ENCODE results near the gene ATP1A3. TPM values are rescaled to one million over a fixed set of nuclear protein-coding genes. Genes with fewer than 3 reads are reported as not detected.
"Not testable (repeated sequence)": the region's sequence is repeated elsewhere in the genome, so short reads cannot be mapped to it uniquely, and the experiment has no call there.

ATP1A3 gene
- total RNA-seq, 1 donor from 2014 or later: not detected

DNA sequence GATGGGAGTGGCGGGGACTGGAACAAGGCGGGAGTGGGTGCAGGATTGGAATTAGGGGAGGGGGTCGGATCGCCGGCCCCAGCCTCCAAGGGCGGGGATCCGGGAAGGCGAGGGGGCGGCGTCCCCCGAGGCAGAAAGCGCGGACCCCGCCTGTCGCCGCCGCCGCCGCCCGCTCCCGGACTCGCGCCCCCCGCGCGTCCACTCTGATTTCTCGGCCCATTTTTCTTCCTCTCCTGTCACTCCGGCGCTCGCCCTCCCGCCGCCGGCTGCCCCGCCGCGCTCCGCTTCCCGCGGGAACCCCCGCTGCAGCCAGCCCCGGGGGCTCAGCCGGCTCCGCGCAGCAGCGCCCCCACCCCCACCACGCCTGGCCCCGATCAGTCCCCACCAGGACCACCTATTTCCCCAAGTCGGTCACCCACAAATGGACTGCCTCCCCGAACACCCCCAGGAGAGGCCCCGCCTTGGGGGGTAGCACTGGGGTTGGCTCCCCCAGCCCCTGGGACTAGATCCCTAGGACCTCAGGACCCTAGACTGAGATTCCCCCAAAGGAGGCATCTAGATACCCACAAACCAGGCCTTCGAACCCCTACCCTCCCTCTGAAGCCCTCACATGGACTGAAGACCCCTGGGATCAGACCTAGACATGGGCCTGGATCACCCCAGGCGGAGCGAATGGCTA, 53.2 kb downstream of the ATP1A3 start:
- DNase-seq (ENCODE audit: low read depth): no peak
- Histone ChIP-seq H3K27me3 (ENCODE audit: control insufficient read depth, insufficient read depth, low read length) (peaks cover 20% of the 10 kb centered on the region), H3K4me3 (ENCODE audit: low read depth, low read length) (peak overlapping the region; percentile 39), H3K36me3 (ENCODE audit: control insufficient read depth, insufficient read depth, low read length) (no peaks in the 10 kb centered on the region)
- no peak for TF ChIP-seq CTCF (IDR thresholded peaks at IDR 0.05; ENCODE audit: insufficient read depth, low read length, poor library complexity, severe bottlenecking)

- Histone ChIP-seq H3K4me3 (ENCODE audit: low read depth, low read length) (peak overlapping the region; percentile 39), H3K27me3 (ENCODE audit: control insufficient read depth, insufficient read depth, low read length) (peaks cover 25% of the 10 kb centered on the region), H3K36me3 (ENCODE audit: control insufficient read depth, insufficient read depth, low read length) (no peaks in the 10 kb centered on the region)
- DNase-seq (ENCODE audit: low read depth): no peak
- no peak for TF ChIP-seq CTCF (IDR thresholded peaks at IDR 0.05; ENCODE audit: insufficient read depth, low read length, poor library complexity, severe bottlenecking)
Measured at GRCh38 chr19:41939861-41940730, 53.9 kb downstream of the ATP1A3 start.

DNA sequence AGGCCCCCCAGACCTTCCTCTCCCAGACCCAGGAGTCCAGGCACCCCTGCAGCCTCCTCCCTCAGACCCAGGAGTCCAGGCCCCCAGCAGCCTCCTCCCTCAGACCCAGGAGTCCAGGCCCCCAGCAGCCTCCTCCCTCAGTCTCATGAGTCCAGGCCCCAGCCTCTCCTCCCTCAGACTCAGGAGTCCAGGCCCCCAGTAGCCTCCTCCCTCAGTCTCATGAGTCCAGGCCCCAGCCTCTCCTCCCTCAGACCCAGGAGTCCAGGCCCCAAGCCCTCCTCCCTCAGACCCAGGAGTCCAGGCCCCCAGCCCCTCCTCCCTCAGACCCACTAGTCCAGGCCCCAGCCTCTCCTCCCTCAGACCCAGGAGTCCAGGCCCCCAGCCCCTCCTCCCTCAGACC, 54.8 kb downstream of the ATP1A3 start:
- H3K36me3 ChIP-seq (ENCODE audit: control insufficient read depth, insufficient read depth, low read length); H3K4me3 ChIP-seq (ENCODE audit: low read depth, low read length); DNase-seq (ENCODE audit: low read depth): not testable (repeated sequence)
- peaks cover 33% of the 10 kb centered on the region for H3K27me3 ChIP-seq (ENCODE audit: control insufficient read depth, insufficient read depth, low read length)

- H3K27me3 ChIP-seq (ENCODE audit: control insufficient read depth, insufficient read depth, low read length): peaks cover 45% of the 10 kb centered on the region
- no peak for TF ChIP-seq CTCF (IDR thresholded peaks at IDR 0.05; ENCODE audit: insufficient read depth, low read length, poor library complexity, severe bottlenecking)
Measured at GRCh38 chr19:41937525-41938468, 56.2 kb downstream of the ATP1A3 start.

DNA sequence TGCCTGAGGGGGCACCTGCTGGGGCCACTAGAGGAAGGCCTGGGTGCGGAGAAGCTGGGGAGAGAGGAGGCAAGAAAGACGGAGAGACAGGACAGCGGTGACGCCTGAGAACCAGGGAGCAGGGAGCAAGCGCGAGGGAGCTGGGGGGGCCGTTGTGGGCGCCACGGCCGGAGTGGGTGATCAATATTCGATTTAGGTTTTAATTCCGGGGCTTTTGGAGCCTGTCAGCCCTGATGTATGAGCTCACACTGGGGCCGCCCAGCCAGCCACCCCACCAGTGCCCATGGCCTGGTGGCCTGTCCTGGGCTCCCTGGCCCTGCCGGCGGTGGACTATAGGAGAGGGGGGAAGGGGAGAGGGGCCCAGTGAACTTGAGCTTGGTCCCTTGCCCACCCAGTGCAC, 57.1 kb downstream of the ATP1A3 start:
- no peak overlapping the region for H3K4me3 ChIP-seq (ENCODE audit: low read depth, low read length)
- TF ChIP-seq CTCF (IDR thresholded peaks at IDR 0.05; ENCODE audit: insufficient read depth, low read length, poor library complexity, severe bottlenecking): no peak
- peaks cover 53% of the 10 kb centered on the region for H3K27me3 ChIP-seq (ENCODE audit: control insufficient read depth, insufficient read depth, low read length)
- no peak for DNase-seq (ENCODE audit: low read depth)
- H3K36me3 ChIP-seq (ENCODE audit: control insufficient read depth, insufficient read depth, low read length): no peaks in the 10 kb centered on the region

More at GRCh38 chr19:41937525-41938468, 56.2 kb downstream of the ATP1A3 start:
- Histone ChIP-seq H3K36me3 (ENCODE audit: control insufficient read depth, insufficient read depth, low read length) (no peaks in the 10 kb centered on the region), H3K4me3 (ENCODE audit: low read depth, low read length) (no peak overlapping the region)
- DNase-seq (ENCODE audit: low read depth): no peak

Data from kidney epithelial cell (primary cell).